Measurements from ENCODE around the gene ENTREP1. TPM values are rescaled to one million over a fixed set of nuclear protein-coding genes. Genes with fewer than 3 reads are reported as not detected.

The ENTREP1 gene
- total RNA-seq, 4 donors from 2014 or later = 88.1 to 127 (median 117) TPM

Other genes with a start within 250 kb of the ENTREP1 start
- gene TJP2, start 150.9 kb upstream of the ENTREP1 start, total RNA-seq = 100 to 1,000 TPM; 200 to 266 (median 232) TPM